H9 (cell line): ENCODE results near the gene CDHR5. TPM values are rescaled to one million over a fixed set of nuclear protein-coding genes. Genes with fewer than 3 reads are reported as not detected.
A peak's percentile ranks its signal among the peaks of the same experiment; 100 is the strongest.

Source experiments
- DNase-seq: peaks from one replicate; pipeline ENCODE4 v3.0.0-alpha.2; 2017
- H2AFZ ChIP-seq: one replicate; pipeline ENCODE4 v1.6.1; 2013; ENCODE audit warnings: mild to moderate bottlenecking, low read length, control low read depth, moderate library complexity
- H2AK5ac ChIP-seq: 2 replicates; pipeline ENCODE4 v1.6.1; 2013; ENCODE audit warnings: low read length, control low read depth, mixed read lengths; ENCODE audit not compliant: insufficient read length
- H2BK120ac ChIP-seq: one replicate; pipeline ENCODE4 v1.6.1; 2013; ENCODE audit warnings: low read depth, mild to moderate bottlenecking, low read length, control low read depth, inconsistent platforms; ENCODE audit not compliant: poor library complexity, severe bottlenecking
- H2BK12ac ChIP-seq: 2 replicates; pipeline ENCODE4 v1.6.1; 2013; ENCODE audit warnings: low read length, control low read depth, mixed read lengths, low read depth; ENCODE audit not compliant: insufficient read length
- H2BK15ac ChIP-seq: 2 replicates; pipeline ENCODE4 v1.6.1; 2013; ENCODE audit warnings: low read depth, low read length, control low read depth
- H2BK20ac ChIP-seq: one replicate; pipeline ENCODE4 v1.6.1; 2013; ENCODE audit warnings: low read depth, mild to moderate bottlenecking, low read length, control low read depth, inconsistent platforms; ENCODE audit not compliant: poor library complexity, severe bottlenecking
- H2BK5ac ChIP-seq: 2 replicates; pipeline ENCODE4 v1.6.1; 2013; ENCODE audit warnings: low read length, control low read depth, mixed read lengths; ENCODE audit not compliant: insufficient read length
- H3K14ac ChIP-seq: 2 replicates; pipeline ENCODE4 v1.6.1; 2013; ENCODE audit warnings: low read length, control low read depth; ENCODE audit not compliant: insufficient read depth
- H3K18ac ChIP-seq: 2 replicates; pipeline ENCODE4 v1.6.1; 2013; ENCODE audit warnings: low read depth, mild to moderate bottlenecking, mixed read lengths, low read length, control low read depth; ENCODE audit not compliant: insufficient read length
- H3K23ac ChIP-seq: 2 replicates; pipeline ENCODE4 v1.6.1; 2013; ENCODE audit warnings: low read length, control low read depth, mixed read lengths, low read depth; ENCODE audit not compliant: insufficient read length
- H3K23me2 ChIP-seq: 2 replicates; pipeline ENCODE4 v1.6.1; 2013; ENCODE audit warnings: low read depth, mild to moderate bottlenecking, mixed read lengths, low read length, control low read depth; ENCODE audit not compliant: insufficient read length, poor library complexity, severe bottlenecking
- H3K27ac ChIP-seq: 2 replicates; pipeline ENCODE4 v1.5.1; 2013; ENCODE audit warnings: low read length, control low read depth, mixed read lengths, low read depth; ENCODE audit not compliant: insufficient read length
- H3K27me3 ChIP-seq: 2 replicates; pipeline ENCODE4 v1.6.1; 2013; ENCODE audit warnings: low read length, control low read depth, inconsistent platforms; ENCODE audit not compliant: insufficient read depth
- H3K4ac ChIP-seq: 2 replicates; pipeline ENCODE4 v1.6.1; 2013; ENCODE audit warnings: low read depth, mild to moderate bottlenecking, control low read depth, inconsistent platforms, low read length, moderate library complexity
- H3K4me1 ChIP-seq: 2 replicates; pipeline ENCODE4 v1.6.1; 2013; ENCODE audit warnings: low read length, control low read depth, inconsistent platforms; ENCODE audit not compliant: insufficient read depth
- H3K4me2 ChIP-seq: 2 replicates; pipeline ENCODE4 v1.6.1; 2013; ENCODE audit warnings: low read length, control low read depth, mixed read lengths; ENCODE audit not compliant: insufficient read length, insufficient read depth
- H3K56ac ChIP-seq: 2 replicates; pipeline ENCODE4 v1.6.1; 2013; ENCODE audit warnings: low read depth, mild to moderate bottlenecking, mixed read lengths, low read length, control low read depth; ENCODE audit not compliant: insufficient read length
- H3K79me1 ChIP-seq: 2 replicates; pipeline ENCODE4 v1.6.1; 2013; ENCODE audit warnings: low read depth, mild to moderate bottlenecking, moderate library complexity, low read length, control low read depth, inconsistent platforms; ENCODE audit not compliant: insufficient read depth, poor library complexity, severe bottlenecking
- H3K79me2 ChIP-seq: 2 replicates; pipeline ENCODE4 v1.6.1; 2013; ENCODE audit warnings: low read length, control low read depth, inconsistent platforms; ENCODE audit not compliant: insufficient read depth
- H3K9ac ChIP-seq: 2 replicates; pipeline ENCODE4 v1.6.1; 2013; ENCODE audit warnings: low read length, control low read depth, mixed read lengths; ENCODE audit not compliant: insufficient read length; ENCODE audit errors: extremely low read depth
- H3K9me3 ChIP-seq: one replicate; pipeline ENCODE4 v1.6.1; 2013; ENCODE audit warnings: low read depth, low read length, inconsistent platforms; ENCODE audit not compliant: control insufficient read depth
- H3T11ph ChIP-seq: one replicate; pipeline ENCODE4 v1.6.1; 2013; ENCODE audit warnings: mild to moderate bottlenecking, low read length, control low read depth, inconsistent platforms
- H4K20me1 ChIP-seq: one replicate; pipeline ENCODE4 v1.6.1; 2013; ENCODE audit not compliant: control insufficient read depth, insufficient read length, insufficient read depth
- H4K5ac ChIP-seq: 2 replicates; pipeline ENCODE4 v1.6.1; 2013; ENCODE audit warnings: low read depth, mild to moderate bottlenecking, mixed read lengths, low read length, control low read depth; ENCODE audit not compliant: insufficient read length
- H4K8ac ChIP-seq: replicated peaks from 2 replicates; pipeline ENCODE4 v1.6.1; 2013; ENCODE audit warnings: low read length, control low read depth, mixed read lengths, low read depth; ENCODE audit not compliant: insufficient read length
- H4K91ac ChIP-seq: 2 replicates; pipeline ENCODE4 v1.6.1; 2013; ENCODE audit warnings: low read depth, mild to moderate bottlenecking, moderate library complexity, mixed read lengths, low read length, control low read depth; ENCODE audit not compliant: insufficient read length
- H3K27ac Mint-ChIP-seq, 3 experiments: 2 replicates in 2 of 3; 3 replicates in 1 of 3; pipeline ENCODE4 v1.8.0; 2020 to 2021; ENCODE audit warnings: mixed read lengths in 3 of 3, mild to moderate bottlenecking in 1 of 3, moderate library complexity in 1 of 3
- H3K27me3 Mint-ChIP-seq: 2 replicates; pipeline ENCODE4 v1.8.0; 2021; ENCODE audit warnings: low read depth, mild to moderate bottlenecking, moderate library complexity, mixed read lengths
- H3K36me3 Mint-ChIP-seq, 3 experiments: 2 replicates in 2 of 3; 3 replicates in 1 of 3; pipeline ENCODE4 v1.8.0; 2020 to 2021; ENCODE audit warnings: low read depth in 3 of 3, mixed read lengths in 3 of 3; ENCODE audit not compliant: insufficient read depth in 1 of 3
- H3K4me1 Mint-ChIP-seq, 2 experiments: 2 replicates each; pipeline ENCODE4 v1.8.0; 2020; ENCODE audit warnings: mixed read lengths in 2 of 2
- H3K4me3 Mint-ChIP-seq, 2 experiments: 2 replicates in 1 of 2; 3 replicates in 1 of 2; pipeline ENCODE4 v1.8.0; 2020 to 2021; ENCODE audit warnings: mild to moderate bottlenecking in 2 of 2, mixed read lengths in 2 of 2, moderate library complexity in 1 of 2
- H3K9me3 Mint-ChIP-seq, 2 experiments: 2 replicates in 1 of 2; 3 replicates in 1 of 2; pipeline ENCODE4 v1.8.0; 2020; ENCODE audit warnings: mild to moderate bottlenecking in 2 of 2, mixed read lengths in 2 of 2, moderate library complexity in 1 of 2
- CTCF ChIP-seq: fragments of 200-600 bp; sonication (generic); conservative IDR thresholded peaks from 3 replicates; pipeline ENCODE4 v1.8.0; 2021; ENCODE audit warnings: antibody characterized with exemption, mild to moderate bottlenecking
- WGBS: extraction: QIAGEN DNeasy Blood & Tissue Kit; methylation state at CpG from one replicate; pipeline ENCODE4 v1.1.7; 2013; ENCODE audit warnings: missing lambda C conversion rate, low lambda C conversion rate, mixed read lengths; ENCODE audit not compliant: insufficient read length; ENCODE audit errors: extremely low coverage; 5-methylcytosine and 5-hydroxymethylcytosine counted together
- total RNA-seq: library from RNA; stranded (reverse); gene quantifications from 2 replicates; pipeline ENCODE4 v1.2.1, GENCODE V29; 2021

The CDHR5 gene
- total RNA-seq, 1 experiment from 2014 or later: not detected

- TF ChIP-seq CTCF: no peak
- no peak overlapping the region; a peak in 1 of 5 replicates for H3K4me3 Mint-ChIP-seq
- no peak overlapping the region for H2BK20ac ChIP-seq
- no peak overlapping the region for H3K18ac ChIP-seq
- H3K79me1 ChIP-seq: no peaks in the 10 kb centered on the region
- H4K8ac ChIP-seq: no peak overlapping the region
- no peak overlapping the region for H2BK5ac ChIP-seq
- no peak overlapping the region for H2AFZ ChIP-seq
- H4K5ac ChIP-seq: no peak overlapping the region
- H3K27ac Mint-ChIP-seq: peak overlapping the region in 1 of 3 experiments; percentile 65; a peak in 1 of 7 replicates
- H3K23ac ChIP-seq: no peak overlapping the region
- DNase-seq: no peak
- no peak overlapping the region for H3K27ac ChIP-seq
- no peaks in the 10 kb centered on the region for H4K20me1 ChIP-seq
- peaks cover 6 to 48% (median 29%) of the 10 kb centered on the region in 3 experiments for H3K36me3 Mint-ChIP-seq
- no peak overlapping the region for H2BK12ac ChIP-seq
- H3K4ac ChIP-seq: no peak overlapping the region
- H4K91ac ChIP-seq: no peak overlapping the region
- no peak overlapping the region for H3K9ac ChIP-seq
- WGBS: no CpG with 5 or more reads among the region's 16 CpGs
- H3K4me1 ChIP-seq: no peaks in the 10 kb centered on the region
- no peaks in the 10 kb centered on the region; the same call in 1 of the 2 replicates for H3K27me3 Mint-ChIP-seq
- no peak overlapping the region for H2AK5ac ChIP-seq
- peaks cover 2 to 4% of the 10 kb centered on the region in 2 experiments; a peak in 2 of 4 replicates for H3K4me1 Mint-ChIP-seq
- no peaks in the 10 kb centered on the region for H3K27me3 ChIP-seq
- no peak overlapping the region for H3K14ac ChIP-seq
- no peak overlapping the region for H2BK120ac ChIP-seq
- H3K9me3 ChIP-seq: no peaks in the 10 kb centered on the region
- H3T11ph ChIP-seq: no peak overlapping the region
- H3K4me2 ChIP-seq: no peak overlapping the region
- H3K56ac ChIP-seq: no peak overlapping the region
- H3K23me2 ChIP-seq: no peaks in the 10 kb centered on the region
- H3K9me3 Mint-ChIP-seq: no peaks in the 10 kb centered on the region
- H2BK15ac ChIP-seq: no peak overlapping the region
- no peaks in the 10 kb centered on the region for H3K79me2 ChIP-seq
Observed at GRCh38 chr11:645536-645935, 20.8 kb upstream of the CDHR5 start.
